Coronary artery (tissue), 2 donors: ENCODE data around the gene ZNHIT1.
A peak's percentile ranks its signal among the peaks of the same experiment; 100 is the strongest.

Experiments used
- DNase-seq: peaks from one replicate; pipeline ENCODE4 v3.0.0-alpha.2; 2017; ENCODE audit warnings: low spot score
- H3K27ac ChIP-seq, 2 donors: fragments of 200-600 bp; sonication (generic); one replicate each; pipeline ENCODE4 v1.5.1; 2016 to 2019
- H3K4me3 ChIP-seq: fragments of 200-600 bp; sonication (generic); 2 replicates; pipeline ENCODE4 v1.5.1; 2016; ENCODE audit warnings: mild to moderate bottlenecking, moderate library complexity
- TF ChIP-seq, protein P1 (sequence below): fragments of 200-600 bp; sonication (generic); IDR thresholded peaks from one replicate; pipeline ENCODE4 v1.5.1; 2019; ENCODE audit warnings: antibody characterized with exemption

The ZNHIT1 gene

DNA sequence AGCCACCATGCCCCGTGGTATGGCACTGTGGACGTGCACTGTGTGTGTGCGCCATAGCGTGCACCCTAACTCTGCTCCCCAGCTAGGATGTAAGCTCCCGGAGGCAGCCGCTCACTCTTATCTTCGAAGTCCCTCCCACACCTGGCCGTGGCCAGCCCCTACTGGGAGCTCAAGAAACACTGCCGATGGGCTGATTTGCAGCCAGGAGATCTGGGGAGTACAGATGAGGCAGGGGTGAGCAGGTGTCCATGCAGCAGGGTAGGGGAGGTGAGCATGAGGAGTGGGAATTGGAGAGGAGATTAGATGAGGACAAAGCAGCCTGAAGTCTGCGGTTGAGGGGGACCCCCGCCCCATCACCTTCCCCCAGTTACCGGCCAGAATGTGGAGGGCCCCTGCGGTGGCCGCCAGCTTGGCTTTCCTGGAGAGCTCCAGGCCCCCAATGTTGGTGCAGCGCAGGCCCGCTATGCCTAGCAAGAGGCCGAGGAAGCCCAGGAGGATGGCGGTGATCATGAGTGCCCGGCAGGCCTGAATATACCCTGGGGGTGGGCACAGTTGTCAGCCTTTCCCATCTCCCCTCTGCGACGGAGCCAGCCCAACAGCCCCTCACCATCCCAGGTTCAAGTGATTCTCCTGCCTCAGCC, 16.1 kb downstream of the ZNHIT1 start:
- H3K4me3 ChIP-seq, result no peak overlapping the region
- DNase-seq, result no peak
- no peak overlapping the region for H3K27ac ChIP-seq
- TF ChIP-seq, protein P1, sequence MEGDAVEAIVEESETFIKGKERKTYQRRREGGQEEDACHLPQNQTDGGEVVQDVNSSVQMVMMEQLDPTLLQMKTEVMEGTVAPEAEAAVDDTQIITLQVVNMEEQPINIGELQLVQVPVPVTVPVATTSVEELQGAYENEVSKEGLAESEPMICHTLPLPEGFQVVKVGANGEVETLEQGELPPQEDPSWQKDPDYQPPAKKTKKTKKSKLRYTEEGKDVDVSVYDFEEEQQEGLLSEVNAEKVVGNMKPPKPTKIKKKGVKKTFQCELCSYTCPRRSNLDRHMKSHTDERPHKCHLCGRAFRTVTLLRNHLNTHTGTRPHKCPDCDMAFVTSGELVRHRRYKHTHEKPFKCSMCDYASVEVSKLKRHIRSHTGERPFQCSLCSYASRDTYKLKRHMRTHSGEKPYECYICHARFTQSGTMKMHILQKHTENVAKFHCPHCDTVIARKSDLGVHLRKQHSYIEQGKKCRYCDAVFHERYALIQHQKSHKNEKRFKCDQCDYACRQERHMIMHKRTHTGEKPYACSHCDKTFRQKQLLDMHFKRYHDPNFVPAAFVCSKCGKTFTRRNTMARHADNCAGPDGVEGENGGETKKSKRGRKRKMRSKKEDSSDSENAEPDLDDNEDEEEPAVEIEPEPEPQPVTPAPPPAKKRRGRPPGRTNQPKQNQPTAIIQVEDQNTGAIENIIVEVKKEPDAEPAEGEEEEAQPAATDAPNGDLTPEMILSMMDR, result no peak

DNA sequence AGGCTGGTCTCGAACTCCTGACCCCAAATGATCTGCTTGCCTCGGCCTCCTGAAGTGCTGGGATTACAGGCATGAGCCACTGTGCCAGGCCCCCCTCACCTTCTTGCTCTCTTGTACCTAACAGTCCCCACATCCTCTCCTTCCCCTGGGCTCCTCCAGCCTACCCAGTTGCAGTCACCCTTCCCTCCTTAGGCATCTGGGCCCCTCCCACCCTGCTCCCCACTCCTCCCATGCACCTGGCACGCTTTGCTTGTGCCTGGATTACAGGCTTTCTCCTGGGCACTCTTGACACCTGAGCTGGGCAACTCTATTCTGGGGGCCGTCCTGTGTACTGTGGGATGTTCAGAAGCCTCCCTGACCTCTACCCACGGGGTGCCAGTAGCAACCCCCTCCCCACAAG, 16.7 kb downstream of the ZNHIT1 start:
- H3K27ac ChIP-seq, result no peak overlapping the region
- TF ChIP-seq, protein P1, result no peak
- DNase-seq, result no peak
- H3K4me3 ChIP-seq, result no peak overlapping the region

DNA sequence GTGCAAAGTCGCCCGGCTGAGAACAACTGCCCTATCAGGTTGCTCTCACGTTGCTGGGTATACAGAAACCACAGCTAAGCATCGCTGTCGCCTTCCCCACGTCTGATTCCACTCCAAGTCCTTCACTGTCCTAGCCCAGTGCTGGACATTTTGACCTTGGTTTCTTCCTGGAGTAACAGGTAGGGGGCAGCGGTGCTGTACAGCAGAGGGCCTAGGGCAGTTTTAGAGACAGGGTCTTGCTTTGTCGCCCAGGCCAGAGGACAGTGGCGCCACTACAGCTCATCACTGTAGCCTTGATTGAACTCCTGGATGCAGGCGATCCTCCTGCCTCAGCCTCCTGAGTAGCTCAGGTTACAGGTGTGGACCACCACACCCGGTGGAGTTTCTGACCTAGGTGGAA, 17.1 kb downstream of the ZNHIT1 start:
- DNase-seq, result no peak
- Histone ChIP-seq H3K27ac (no peak overlapping the region), H3K4me3 (no peak overlapping the region)
- TF ChIP-seq, protein P1, result no peak

DNA sequence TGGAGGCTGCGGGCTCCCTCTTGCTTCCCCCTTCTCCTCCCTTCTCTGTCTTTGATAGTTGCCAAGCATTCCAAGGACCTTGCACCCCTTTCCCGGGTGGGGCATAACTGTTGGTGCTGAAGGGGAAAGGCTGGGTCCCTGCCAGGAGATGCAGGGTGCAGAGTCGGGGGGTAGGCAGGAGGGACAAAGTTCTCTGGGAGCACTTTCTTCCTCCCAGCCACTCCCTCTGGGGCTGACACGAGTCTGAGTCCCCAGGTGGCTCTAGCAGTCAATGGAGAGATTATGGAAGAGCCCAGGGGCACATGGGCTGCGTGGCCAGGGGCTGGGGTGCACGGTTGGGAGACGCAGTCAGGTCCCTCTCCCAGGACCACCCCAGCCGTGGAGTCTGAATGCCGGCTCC, 17.6 kb downstream of the ZNHIT1 start:
- Histone ChIP-seq H3K27ac (no peak overlapping the region), H3K4me3 (no peak overlapping the region)
- no peak for DNase-seq
- TF ChIP-seq, protein P1, result no peak

DNA sequence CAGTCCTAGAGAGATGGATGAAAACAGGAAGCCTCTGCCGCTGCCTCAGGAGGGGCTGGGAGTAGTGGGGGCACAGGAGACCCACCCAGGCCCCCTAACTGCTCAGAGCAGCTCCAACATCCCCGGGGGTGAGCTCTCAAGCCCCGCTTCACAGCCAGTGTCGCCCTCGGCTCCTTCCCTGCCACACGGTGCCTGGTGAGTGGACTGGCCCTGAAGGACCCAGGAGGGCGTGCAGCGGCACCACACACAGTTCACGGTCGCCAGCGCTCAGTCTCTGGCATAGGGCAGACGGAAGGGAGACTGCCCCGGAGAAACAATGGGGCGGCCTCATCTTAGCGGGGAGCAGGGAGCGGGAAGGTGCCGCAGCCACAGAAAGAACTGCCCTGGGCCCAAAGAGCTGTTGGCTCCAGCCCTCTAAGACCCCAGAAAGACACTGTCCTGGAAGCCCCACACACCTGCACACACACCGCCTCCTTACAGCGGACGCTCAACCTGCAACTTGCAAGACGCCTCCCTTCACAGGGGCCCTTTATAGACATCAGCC, 18.4 kb downstream of the ZNHIT1 start:
- DNase-seq, result no peak
- H3K27ac ChIP-seq, result peak overlapping the region in 1 of 2 donors; percentile 85
- no peak overlapping the region for H3K4me3 ChIP-seq
- TF ChIP-seq, protein P1, result no peak

DNA sequence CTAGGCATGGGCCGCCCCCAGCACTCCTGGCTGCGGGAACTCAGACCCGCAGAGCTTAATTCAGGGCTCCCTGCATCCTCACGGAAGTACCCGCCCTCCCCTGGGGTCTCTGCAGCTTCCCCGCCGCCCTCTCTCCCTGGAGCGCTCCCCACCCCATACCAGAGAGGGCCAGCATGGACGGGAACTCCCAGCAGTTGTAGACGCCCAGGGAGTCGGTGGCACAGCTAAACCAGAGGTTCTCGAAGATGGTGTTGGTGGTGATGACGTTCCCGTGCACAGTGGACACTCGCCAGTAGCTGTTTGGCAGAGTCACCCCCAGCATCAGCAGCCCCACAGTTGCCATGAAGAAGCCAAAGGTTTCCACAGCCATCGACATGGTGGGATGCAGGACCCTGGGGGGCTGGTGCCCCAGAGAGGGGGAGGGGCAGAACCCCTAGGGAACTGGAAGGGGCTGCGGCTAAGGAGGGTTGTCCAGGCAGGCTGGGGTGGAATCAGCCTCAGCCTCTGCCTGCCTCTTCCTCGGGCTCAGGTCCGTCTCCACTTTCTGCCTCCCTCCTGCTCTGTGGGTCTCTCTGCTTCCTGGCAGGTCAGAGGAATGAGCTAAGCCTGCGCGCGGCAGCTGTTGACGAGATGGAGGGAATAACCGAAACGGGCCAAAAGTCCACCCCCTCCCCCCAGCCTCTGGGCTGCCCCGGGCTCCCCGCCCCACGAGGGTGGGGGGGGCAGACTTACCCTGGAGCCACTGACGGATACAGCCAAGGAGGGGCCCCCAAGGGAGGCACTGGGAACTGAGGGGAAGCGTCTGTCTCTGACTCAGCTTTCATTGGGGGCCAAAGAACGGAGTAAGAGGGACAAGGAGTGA, 19.5 kb downstream of the ZNHIT1 start, which contains the start of gene CLDN15:
CLDN15 (minus strand) TSS at position 597 of the 862 bp plus-strand sequence; CDS start at position 376, 221 bp downstream.
- Histone ChIP-seq H3K27ac (peak within 1 kb of the TSS; percentile 54 to 85), H3K4me3 (peak within 1 kb of the TSS; percentile 52)
- DNase-seq, result no peak
- TF ChIP-seq, protein P1, result no peak
